Testis (tissue), 3 donors: ENCODE results near the gene TXNRD1. TPM values are rescaled to one million over a fixed set of nuclear protein-coding genes. Genes with fewer than 3 reads are reported as not detected.

Experiments used
- DNase-seq: peaks from one replicate; pipeline ENCODE4 v3.0.0-alpha.2; 2019
- H3K27ac ChIP-seq, 2 donors: fragments of 200-600 bp; sonication (generic); one replicate each; pipeline ENCODE4 v1.5.1; 2019
- H3K27me3 ChIP-seq: fragments of 200-600 bp; sonication (generic); one replicate; pipeline ENCODE4 v1.5.1; 2019
- H3K36me3 ChIP-seq: fragments of 200-600 bp; sonication (generic); one replicate; pipeline ENCODE4 v1.5.1; 2017; ENCODE audit warnings: low read depth; ENCODE audit errors: missing control alignments
- H3K4me1 ChIP-seq: fragments of 200-600 bp; sonication (generic); one replicate; pipeline ENCODE4 v1.5.1; 2019
- H3K4me3 ChIP-seq, 2 donors: fragments of 200-600 bp; sonication (generic); one replicate each; pipeline ENCODE4 v1.5.1; 2017 to 2019
- H3K9me3 ChIP-seq: fragments of 200-600 bp; sonication (generic); one replicate; pipeline ENCODE4 v1.5.1; 2017
- CTCF ChIP-seq, 3 experiments: fragments of 450-650 bp in 2 of 3; fragments of 200-600 bp in 1 of 3; sonication (generic) in 1 of 3; IDR thresholded peaks; one replicate each; pipeline ENCODE4 v1.5.1; 2016 to 2019; ENCODE audit warnings: antibody characterized with exemption in 3 of 3, mild to moderate bottlenecking in 2 of 3, moderate library complexity in 1 of 3
- POLR2A ChIP-seq: fragments of 450-650 bp; IDR thresholded peaks from one replicate; pipeline ENCODE4 v1.6.1; 2017; ENCODE audit warnings: antibody characterized with exemption, mild to moderate bottlenecking, moderate library complexity
- WGBS, 2 donors: methylation state at CpG; one replicate each; pipeline ENCODE4 v1.1.5; 2018; 5-methylcytosine and 5-hydroxymethylcytosine counted together
- intact Hi-C: fragments of 100-400 bp; cut with DNase I; formaldehyde crosslinking; loops from one replicate; pipeline ENCODE4 v1.15.1; 2023; ENCODE audit warnings: low total_unique reads
- polyA plus RNA-seq: library from polyadenylated mRNA; stranded (reverse); fragments of 350-450 nt; fragmentation: Illumina TruSeq; extraction: RNeasy Lipid Tissue Mini Kit (QIAGEN cat#74804); gene quantifications from one replicate; pipeline ENCODE4 v1.2.3, GENCODE V29; 2014; ENCODE audit warnings: low read depth, low replicate concordance; ENCODE audit not compliant: insufficient read depth
- total RNA-seq, 2 donors: library from RNA; depleted of rRNA; stranded (reverse); fragments of >200 nt; gene quantifications; one replicate each; pipeline ENCODE4 v1.2.3, GENCODE V29; 2016

Gene TXNRD1
- total and polyA plus RNA-seq, 3 donors from 2014 or later: 67.8 to 110 (median 96.2) TPM

DNA sequence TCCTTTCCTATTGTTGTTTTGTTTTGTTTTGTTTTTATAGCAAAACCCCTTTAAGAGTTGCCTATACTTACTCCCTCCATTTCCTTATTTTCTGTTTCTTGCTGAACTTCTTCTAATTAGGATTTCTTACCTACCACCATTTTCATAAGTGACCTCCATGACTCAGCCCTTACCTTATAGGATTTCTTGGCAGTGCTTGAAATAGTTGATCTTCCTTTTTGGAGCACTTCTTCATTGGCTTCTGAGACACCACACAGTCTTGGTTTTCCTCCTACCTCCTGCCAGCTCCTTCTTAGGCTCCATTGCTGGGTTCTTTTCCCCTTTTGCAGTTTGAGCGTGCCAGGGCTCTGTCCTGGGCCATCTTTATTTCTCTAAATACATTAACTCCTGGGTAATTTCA is 64.5 kb downstream of the TXNRD1 start:
- no peaks in the 10 kb centered on the region for H3K9me3 ChIP-seq
- no peaks in the 10 kb centered on the region for H3K27me3 ChIP-seq
- H3K27ac ChIP-seq: no peak overlapping the region
- no peak for TF ChIP-seq POLR2A
- no peak for TF ChIP-seq CTCF (IDR thresholded peaks at IDR 0.05)
- DNase-seq: no peak
- intact Hi-C loops: no loop called here
- no peaks in the 10 kb centered on the region for H3K4me1 ChIP-seq
- WGBS, 2 donors: 100% methylated on average over 1 of the region's 1 CpG
- H3K4me3 ChIP-seq: no peak overlapping the region
- H3K36me3 ChIP-seq: no peaks in the 10 kb centered on the region

- H3K27ac ChIP-seq: no peak overlapping the region
- H3K27me3 ChIP-seq: no peaks in the 10 kb centered on the region
- H3K4me3 ChIP-seq: no peak overlapping the region
- intact Hi-C loops: no loop called here
- TF ChIP-seq POLR2A (no peak), CTCF (IDR thresholded peaks at IDR 0.05) (no peak)
- DNase-seq: no peak
- 65 to 73% methylated on average over 4 of the region's 4 CpGs for whole genome bisulfite sequencing, 2 donors
- no peaks in the 10 kb centered on the region for H3K9me3 ChIP-seq
- H3K4me1 ChIP-seq: peaks cover 3% of the 10 kb centered on the region
- H3K36me3 ChIP-seq: no peaks in the 10 kb centered on the region
These were observed 65.3 kb downstream of the TXNRD1 start for GRCh38 chr12:104280717-104281458.

GRCh38 chr12:104281636-104282035 is 66.1 kb downstream of the TXNRD1 start:
- DNase-seq: no peak
- H3K27ac ChIP-seq: no peak overlapping the region
- WGBS, 2 donors: 89 to 90% methylated on average over 5 of the region's 5 CpGs
- H3K36me3 ChIP-seq: no peaks in the 10 kb centered on the region
- peaks cover 10% of the 10 kb centered on the region for H3K4me1 ChIP-seq
- H3K27me3 ChIP-seq: no peaks in the 10 kb centered on the region
- no peak overlapping the region for H3K4me3 ChIP-seq
- no peaks in the 10 kb centered on the region for H3K9me3 ChIP-seq
- intact Hi-C loops: no loop called here
- TF ChIP-seq CTCF (IDR thresholded peaks at IDR 0.05): no peak
- TF ChIP-seq POLR2A: no peak

GRCh38 chr12:104282109-104282508 is 66.5 kb downstream of the TXNRD1 start:
- H3K27ac ChIP-seq: no peak overlapping the region
- H3K36me3 ChIP-seq: no peaks in the 10 kb centered on the region
- H3K27me3 ChIP-seq: no peaks in the 10 kb centered on the region
- no peaks in the 10 kb centered on the region for H3K9me3 ChIP-seq
- H3K4me3 ChIP-seq: no peak overlapping the region
- no peak for DNase-seq
- peaks cover 11% of the 10 kb centered on the region for H3K4me1 ChIP-seq
- intact Hi-C loops: no loop called here
- TF ChIP-seq POLR2A: no peak
- TF ChIP-seq CTCF (IDR thresholded peaks at IDR 0.05): no peak
